ENCODE measurements around the gene KCNQ1.

The KCNQ1 gene

DNA sequence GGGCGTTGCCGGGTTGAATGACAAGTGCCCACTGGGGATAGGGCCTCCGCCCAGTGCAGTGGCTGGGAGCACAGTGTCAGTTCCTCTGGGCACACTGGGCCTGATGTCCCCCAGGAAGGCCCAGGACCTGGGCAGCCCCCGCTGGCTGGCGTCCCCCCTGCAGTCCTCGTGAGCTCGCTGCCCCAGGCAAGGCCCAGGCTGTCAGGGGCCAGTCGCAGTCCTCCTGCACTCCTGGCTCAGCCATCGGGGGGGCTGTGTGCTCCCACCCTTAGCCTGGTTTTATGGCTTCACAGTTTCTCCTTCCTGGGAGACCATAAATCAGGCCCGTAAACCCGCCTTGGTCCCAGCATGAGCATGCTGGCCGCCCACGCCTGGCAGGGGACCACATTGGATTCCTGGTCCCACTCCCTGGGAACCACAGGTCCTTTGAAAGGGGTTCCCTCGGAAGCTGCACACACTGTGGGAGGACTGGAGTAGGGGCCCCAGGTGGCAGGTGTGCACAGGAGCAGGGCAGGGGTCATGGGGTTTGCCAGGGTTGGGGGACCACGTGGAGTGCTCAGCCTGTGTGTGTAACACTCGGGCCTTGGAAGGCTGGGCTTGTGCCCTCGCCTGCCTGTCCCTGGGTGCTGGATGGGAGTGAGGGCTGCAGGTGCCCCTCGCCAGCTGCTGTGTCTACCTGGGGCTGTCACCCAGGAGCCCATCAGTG lies 141.4 kb downstream of the KCNQ1 start:
- DNase-seq = no peak

DNA sequence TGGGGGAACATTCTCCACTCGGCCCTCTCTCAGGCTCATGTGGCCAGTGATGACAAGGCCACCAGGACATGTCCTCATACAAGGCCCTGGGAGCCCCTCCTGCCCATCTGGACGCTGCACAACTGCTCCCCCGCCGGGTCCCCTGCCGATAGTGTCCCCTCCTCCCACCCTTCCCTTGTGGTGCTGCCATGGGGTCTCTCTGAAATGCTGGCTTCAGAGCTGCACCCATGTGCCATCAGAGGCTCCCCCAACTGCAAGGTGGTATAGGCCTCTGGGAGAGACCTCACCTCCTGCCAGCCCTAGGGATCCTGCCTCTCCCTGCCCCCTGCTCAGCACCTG lies 142.0 kb downstream of the KCNQ1 start:
- DNase-seq = no peak

DNA sequence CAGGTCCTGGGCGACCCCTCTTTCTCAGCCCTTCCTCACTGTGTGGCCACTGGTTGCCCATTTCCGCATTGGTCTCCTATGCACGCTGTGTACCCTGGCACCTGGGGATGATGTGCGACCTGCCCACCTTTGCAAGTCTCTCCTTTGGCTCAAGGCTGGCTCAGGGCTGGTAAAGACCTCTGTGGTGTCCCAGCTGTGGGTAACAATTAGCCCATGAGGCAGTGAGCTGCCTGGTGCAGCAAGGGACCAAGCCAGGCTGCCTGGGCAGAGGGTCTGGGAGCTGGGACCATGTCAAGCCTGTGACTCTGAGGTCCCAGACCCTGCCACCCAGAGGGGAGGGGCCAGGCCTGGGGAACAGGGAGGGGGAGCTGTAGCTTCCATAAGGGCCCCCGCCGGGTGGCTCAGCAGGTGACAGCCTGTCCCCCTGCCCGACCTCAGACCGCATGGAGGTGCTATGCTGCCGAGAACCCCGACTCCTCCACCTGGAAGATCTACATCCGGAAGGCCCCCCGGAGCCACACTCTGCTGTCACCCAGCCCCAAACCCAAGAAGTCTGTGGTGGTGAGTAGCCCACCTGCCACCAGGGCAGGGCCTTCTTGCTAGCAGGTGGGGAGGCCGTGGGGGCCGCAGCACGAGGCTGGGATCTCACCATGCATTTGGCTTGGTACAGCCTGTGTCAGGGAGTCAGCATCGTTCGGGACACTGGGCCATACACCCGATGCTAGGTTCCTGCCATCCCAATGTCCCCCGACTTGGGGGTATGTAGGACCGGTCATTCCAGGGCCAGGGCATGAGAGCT lies 142.5 kb downstream of the KCNQ1 start:
- DNase-seq = no peak

DNA sequence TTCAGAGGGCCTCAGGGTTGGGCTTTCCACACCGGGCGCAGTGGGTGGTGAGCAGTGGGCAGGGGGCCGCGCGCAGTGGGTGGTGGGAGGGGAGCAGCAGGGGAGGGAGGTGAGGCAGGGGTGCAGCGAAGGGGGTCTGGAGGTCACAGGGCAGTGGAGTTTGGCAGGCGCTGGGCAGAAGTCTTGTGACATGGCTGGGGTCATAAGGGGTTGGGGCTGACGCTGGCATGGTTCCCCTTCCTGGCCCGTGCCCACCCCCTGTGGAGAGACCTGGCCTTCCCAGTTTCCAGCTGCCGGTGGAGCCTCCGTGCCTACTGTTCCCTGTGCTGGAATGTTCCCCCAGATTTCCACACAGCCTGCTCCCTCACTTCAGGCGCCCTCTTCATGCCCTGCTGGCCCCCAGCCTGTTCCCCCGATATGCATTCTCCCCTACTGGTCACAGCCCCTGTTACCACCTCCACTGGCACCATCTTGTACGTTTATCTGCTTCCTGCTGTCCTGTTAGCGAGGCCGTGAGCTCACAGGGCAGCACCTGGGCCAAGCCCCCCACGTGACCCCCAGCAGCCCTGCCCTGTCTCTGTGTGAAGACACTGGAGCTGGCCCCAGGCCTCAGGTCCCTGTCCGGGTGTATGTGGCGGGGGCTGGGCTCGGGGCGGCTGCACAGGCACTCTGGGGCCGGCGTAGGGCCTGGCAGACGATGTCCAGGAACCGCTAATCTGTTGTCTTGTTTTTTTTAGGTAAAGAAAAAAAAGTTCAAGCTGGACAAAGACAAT lies 143.4 kb downstream of the KCNQ1 start:
- no peak for DNase-seq

DNA sequence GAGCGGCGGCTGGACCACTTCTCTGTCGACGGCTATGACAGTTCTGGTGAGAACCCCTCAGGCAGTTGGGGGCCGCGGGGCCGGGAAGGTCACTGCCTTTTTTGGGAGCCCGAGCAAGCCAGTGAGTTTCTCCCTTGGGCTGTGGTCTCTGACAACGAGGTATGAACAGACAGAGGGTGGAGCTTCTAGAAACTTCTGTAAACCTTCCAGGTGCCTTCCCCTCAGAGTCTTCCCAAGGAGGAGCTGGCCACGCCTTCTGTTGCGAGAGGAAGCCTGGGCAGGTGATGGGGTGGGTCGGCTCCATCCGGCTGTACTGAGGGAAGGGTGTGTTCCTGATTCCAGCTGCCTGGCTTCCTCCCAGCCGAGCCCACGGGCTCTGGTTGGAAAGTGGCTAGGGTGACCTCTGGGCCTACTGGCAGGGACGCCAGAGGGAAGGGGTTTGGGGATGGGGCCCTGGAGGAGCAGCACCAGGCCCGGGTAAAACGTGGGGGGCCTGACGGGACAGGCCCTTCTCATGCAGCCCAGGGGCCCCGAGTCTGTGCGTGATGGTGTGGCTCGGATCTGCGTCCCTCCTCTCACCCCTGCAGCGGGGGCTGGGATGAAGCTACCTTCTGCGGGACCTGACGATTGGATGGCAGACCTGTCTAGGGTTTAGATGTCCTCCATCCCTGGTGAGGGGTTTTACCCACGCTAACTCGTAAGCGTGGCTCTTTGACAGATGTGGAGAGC lies 144.2 kb downstream of the KCNQ1 start:
- DNase-seq = no peak

DNA sequence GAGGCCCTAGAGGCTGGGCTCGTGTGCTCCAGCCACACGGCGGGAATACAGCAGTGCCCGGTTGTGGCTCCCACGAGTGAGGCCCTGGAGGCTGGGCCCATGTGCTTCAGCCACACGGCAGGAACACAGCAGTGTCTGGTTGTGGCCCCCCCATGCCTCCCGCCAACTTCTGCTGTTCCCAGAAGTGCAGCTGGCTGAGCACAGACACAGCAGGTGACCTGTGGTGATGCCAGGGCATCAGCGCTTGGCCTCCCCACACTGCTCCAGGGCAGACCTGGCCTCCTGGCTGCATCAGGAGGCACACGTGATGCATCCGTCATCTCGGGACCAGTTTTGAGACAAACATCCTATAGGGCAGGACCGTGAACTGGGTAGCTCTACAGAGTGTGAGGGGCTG lies 144.7 kb downstream of the KCNQ1 start:
- no peak for DNase-seq

DNA sequence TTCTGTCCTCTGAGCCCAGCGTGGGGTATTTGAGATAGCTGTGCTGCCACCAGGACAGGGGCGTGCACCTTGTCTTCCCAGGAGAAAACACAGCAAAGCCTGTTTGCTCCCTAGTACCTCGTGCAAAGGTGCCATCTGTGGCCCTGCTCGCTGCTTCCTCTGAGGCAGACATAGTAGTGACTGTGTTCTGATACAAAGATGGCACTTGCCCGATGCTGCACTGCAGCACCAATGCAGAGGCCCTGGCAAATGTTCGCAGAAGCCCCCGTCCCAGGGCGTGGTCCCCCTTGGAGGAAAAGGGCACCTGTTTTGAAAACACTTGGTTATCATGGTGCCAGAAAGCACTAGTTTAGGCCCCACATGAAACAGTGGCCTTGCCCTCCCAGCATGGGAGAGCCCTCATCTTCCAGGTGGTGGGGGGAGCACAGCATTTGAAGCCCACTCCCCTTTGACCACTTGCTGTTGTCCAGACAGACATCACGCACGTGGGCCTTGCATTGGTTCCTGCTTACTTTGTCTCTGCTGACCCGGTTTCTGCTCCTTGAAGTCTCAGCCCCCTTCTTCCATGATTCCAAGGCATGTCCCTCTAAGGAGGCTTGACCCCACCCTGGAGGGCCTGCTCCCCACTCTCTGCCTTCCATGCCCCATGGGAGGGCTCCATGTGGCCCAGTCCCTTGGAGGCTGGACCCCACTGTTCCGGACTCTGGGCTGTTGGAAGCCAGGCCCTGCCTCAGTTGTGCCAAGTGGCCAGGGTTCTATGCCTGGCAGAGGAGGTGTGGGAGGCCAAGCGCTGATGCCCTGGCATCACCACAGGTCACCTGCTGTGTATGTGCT lies 145.5 kb downstream of the KCNQ1 start:
- no peak for DNase-seq

DNA sequence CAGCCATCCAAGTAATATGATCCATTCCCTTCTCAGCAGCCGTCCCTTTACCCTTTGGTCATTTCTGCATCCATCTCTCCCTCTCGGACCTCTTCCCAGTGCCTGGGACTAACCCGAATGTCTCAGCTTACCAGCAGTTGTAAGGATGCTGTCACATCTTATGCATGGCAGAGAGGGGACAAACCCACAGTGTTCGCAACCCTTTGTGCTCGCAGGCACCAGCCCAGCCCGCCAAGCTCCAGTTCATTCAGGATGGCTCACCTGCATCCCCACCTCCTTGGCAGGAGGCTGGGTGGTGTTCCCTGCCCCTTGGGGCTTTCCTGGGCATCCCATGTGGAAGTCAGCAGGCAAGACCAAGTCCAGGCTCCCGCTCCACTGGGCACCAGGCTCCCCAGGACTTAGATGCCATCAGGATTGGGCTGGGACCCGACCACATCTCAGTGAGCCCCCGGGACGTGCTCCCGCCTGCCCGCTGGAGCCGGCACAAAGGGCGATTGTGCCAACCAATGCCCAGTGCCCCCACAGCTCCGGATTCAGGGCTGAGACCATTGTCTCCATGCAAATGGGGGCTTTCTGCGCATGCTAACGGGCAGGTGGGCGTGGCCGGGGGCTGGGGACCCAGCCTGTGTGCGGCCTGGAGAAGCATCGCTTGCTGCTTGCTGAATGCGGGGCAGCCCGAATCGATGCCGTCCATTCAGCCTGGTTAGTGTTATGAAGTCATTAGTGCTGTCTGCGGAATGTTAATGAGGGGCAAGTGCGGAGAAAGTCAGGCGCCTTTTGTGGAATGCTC lies 146.4 kb downstream of the KCNQ1 start:
- no peak for DNase-seq

DNA sequence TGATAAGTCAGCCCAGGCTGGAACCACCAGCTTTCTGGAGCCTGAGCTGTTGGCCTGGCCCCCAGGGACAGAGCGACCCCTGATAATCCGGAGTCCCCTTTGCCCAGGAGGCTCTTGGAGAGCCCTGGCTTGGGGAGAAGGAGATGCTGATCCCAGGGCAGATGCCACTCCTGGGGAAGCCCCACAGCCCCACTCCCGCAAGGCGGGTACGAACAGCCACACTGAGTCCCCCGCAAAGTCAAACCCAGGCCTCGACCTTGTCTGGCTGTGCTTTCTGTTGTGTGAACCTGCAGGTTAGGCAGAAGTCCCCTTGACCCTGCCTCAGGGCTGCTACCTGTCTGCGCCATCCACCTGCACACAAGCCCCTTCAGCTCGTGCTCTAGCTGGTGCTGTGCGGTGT lies 147.0 kb downstream of the KCNQ1 start:
- DNase-seq = no peak

DNA sequence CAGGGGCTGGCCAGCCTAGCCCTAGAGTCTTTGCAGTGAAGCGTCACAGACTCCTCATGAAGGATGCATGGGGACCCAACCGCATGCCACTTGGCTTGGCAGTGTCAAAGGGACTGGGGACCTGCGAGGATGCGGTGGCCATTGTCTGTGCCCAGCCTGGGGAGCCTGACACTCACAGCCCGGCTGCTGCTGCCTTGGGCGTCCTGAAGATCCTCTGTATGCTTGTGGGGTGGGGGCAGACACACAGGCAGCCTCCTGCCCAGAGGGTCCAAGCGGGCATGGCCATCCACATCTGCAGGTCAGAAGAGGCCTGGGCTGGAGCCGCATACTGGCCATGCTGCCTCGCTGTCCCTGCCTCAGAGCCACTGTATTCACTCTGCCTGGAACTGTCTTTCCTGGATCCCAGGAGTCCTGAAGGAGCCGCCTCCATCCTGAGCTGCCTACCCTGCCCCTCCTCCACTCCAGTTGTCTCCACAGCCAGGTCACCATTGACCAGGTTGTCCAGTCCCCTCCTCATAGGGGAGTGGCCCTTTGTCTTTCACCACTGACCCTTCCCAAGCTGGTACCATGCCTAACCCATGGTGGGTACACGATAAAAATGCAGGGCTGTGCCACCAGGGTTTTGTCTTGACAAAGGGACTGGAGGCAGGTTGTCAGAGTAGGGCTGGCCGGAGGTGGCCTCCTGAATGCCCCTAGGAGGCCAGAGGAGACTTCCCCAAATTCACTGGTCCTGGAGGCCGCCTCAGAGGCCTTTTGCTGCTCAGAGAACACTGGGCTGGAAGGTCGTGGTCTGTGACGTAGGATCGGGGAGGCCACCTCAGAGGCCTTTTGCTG lies 148.0 kb downstream of the KCNQ1 start:
- no peak for DNase-seq

DNA sequence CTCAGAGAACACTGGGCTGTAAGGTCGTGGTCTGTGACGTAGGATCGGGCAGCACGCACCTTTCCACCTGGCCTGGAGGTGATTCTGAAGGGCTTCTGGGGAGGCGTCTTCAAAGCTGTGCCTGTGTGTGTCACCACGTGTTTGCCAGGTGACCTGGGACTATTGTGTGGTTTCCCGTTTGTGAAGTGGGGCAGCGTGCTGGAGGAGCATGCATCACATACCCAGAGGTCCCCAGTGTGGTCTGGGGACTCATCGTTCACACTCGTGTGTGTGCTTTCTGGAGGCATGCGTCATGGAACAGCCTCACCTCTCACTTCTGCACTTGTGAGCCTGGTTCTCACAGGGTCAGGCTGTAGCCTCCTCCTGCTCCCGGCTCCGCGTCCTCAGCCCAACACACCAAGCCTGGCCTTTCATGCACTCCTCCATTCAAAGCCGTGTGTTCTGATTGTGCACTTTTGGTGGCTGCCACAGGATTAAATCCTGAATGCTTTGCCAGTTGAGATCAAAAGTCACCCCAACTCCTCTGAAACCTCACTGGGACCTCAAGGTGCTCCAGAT lies 148.7 kb downstream of the KCNQ1 start:
- DNase-seq = no peak

DNA sequence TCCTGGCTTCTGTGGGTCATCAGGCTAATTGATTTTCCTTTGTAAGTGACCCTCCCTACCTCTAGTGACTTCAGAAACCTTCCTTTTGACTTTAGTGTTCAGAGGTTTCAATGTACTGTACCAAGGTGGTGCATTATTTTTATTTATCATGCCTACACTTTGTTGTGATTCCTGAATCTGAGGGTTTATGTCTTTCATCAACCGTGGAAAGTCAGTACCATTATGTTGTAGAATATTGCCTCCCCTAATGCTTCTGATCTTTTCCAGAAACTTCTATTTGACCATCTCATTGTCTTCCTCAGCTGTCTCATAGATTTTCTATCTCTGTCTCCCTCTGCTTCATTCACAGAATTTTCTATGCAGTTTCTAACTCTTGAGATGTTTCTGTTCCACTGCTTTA lies 149.5 kb downstream of the KCNQ1 start:
- DNase-seq = no peak

DNA sequence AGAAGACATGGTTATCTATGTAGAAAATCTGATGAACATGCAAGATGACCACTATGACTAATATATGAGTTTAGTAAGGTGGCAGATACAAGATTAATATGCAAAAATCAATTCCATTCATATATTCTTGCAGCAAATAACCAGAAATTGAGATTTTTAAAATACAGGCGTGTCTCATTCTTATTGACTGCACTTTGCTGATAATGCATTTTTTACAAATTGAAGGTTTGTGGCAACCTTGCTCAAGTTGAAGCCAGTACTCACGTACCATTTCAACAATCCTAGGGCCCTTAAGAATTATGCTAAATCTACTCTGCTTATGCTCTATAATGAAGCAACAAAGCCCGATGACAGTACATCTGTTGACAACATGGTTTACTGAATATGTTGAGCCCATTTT lies 150.4 kb downstream of the KCNQ1 start:
- DNase-seq = no peak

DNA sequence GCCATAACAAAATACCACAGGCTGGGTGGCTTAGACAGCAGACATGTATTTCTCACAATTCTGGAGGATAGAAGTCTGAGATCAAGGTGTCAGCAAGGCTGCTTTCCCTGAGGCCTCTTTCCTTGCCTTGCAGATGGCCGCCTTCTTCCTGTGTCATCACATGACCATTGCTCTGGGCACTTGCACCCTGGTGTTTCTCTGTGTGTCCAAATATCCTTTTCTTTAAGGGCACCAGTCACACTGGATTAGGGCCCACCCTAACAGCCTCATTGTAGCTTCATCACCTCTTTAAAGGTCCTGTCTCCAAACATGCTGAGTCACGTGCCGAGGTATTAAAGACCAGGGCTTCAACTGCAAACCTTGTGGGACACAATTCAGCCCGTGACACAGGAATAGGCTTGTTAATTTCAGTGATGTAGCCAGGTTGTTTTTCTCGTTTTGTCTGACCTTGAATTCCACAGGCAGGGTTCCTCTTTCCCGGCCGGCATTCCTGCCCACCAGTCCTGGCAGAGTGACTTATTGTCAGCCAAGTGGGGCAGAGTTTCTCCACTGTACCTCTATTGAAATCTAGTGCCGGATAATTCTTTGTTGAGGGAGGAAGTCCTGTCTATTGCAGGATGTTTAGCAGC lies 154.9 kb downstream of the KCNQ1 start:
- no peak for DNase-seq

DNA sequence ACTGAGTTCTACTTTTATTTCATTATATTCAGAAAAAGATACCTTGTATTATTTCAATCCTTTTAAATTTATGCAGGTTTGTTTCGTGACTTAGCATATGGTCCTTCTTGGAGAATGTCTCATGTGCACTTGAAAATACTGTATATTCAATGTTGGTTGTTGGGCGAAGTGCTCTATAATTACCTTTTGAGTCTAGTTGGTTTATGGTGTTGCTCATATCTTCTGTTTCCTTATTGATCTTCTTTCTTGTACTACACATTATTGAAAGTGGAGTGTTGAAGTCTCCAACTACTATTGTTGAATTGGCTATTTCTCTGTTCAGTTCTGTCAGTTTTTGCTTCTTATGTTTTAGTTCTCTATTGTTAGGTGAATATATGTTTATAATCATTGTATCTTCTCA lies 164.5 kb downstream of the KCNQ1 start:
- no peak for DNase-seq

DNA sequence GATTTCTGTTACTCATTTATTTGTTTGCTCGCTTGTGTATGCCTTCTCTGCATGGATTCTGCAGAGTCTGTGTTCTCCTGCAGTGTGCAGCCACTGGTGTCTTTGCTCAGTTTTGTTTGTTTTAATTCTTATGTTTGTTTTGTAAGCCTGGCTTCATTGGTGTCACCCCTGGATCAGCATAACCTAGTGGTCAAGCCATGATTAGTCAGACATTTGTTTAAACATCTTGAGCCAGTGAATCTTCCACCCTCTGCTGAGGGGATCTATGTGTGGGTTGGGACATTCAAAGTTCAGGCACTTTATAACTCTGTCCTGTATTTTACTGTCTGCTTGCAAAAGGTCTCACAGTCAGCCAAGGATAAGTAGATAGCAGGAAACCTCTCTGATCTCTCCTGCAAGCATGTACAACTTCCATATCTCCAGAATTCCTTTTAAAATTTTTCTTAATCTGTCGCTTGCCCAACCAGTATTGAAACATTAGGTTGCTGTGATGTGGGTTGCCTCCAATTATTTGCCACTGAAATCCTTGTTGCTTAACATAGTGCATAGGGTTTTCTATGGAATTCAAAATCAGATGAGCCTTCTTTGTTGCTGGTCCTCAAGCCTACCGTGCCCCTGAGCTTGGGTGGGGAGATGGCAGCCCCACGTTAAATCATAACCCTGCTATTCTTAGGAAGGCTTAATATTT lies 168.2 kb downstream of the KCNQ1 start:
- no peak for DNase-seq

DNA sequence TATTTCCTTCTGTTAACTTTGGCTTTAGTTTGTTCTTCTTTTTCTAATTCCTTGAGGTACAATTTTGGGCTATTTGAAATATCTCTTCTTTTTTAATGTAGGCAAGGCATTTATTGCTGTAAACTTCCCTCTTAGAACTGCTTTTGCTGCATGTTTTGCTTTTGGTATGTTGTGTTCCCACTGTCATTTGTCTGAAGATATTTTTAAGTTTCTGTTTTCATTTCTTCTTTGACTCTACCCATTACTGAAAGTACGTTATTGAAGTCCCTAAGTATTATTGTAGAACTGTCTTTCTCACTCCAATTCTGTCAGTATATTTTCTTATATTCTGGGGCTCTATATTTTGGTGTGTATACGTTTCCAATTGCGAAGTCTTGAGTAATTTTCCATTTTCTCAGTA lies 177.1 kb downstream of the KCNQ1 start:
- no peak for DNase-seq

DNA sequence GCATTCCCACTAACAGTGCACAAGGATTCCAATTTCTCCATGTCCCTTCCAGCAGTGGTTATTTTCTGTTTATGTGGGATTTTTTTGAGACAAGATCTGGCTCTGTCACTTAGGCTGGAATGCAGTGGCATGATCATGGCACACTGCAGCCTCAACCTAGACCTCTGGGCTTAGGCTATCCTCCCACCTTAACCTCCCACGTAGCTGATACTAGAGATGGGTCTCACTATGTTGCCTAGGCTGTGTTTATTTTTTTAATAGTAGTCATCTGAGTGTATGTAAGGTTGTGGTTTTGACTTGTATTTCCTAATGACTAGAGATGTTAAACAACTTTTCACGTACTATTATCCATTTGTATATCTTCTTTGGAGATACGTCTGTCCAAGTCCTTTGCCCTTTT lies 180.4 kb downstream of the KCNQ1 start:
- no peak for DNase-seq

DNA sequence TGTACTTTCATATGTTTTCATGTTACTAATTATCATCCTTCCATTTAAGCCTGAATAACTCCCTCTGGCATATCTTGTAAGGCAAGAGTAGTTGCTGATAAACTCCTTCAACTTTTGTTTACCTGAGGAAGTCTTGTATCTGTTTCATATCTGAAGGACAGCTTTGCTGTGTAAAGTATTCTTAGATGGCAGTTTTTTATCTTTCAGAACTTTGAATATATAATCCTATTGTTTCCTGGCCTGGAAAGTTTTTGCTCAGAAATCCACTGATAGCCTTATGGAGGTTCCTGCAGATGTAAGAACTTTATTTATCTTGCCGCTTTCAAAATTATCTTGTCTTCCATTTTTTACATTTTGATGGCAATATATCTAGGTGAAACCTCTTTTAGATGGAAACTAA lies 185.9 kb downstream of the KCNQ1 start:
- no peak for DNase-seq

Data from hematopoietic multipotent progenitor cell treated with erythropoietin and hydrocortisone succinate and interleukin-3 and kit ligand, for 8 days (in vitro differentiated cells).